ENCODE results near the gene WWC1.

Gene WWC1

GRCh38 chr5:168365581-168366081 is 74.2 kb downstream of the WWC1 start:
- FAIRE-seq, result no peak

- no peak for FAIRE-seq
These were observed 74.7 kb downstream of the WWC1 start for GRCh38 chr5:168366116-168366515.

DNA sequence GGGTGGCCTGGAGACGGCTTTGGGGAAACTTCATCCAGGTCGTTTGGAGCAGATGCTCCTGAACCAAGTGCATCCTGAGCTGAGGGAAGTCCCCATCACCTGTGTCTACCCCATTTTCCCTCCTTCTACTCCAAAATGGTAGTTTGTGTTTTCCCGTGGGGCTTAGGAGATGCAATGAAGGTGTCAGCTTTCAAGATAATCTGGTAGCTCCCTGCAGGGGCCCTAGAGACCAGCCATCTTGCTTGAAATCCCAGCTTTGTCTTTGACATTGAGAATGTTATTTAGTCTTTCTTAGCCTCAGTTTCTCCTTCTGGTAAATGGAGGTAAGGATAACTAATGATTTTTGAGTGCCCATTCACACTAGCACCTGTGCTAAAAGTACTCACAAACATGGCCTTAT is 77.4 kb downstream of the WWC1 start:
- FAIRE-seq, result no peak

DNA sequence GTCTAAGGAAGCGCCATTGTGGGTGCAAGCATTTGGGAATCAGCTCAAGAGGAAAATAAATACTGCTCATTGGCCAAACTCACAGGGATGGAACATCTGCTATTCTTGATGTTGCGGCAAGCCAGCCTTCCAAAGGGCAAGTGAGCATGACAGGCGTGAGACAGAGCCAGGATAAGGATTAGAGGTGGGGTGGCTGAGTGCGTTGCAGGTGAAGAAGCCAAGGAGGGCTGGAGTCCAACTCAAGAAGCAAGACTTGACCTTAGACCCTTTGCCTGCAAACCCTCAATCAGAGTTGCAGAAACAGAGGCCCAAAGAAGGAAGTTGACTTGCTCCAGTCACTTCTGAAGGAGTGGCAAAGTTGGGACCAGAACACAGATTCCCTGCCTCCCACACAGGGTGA is 79.4 kb downstream of the WWC1 start:
- FAIRE-seq, result no peak

- no peak for FAIRE-seq
These were observed 81.0 kb downstream of the WWC1 start for GRCh38 chr5:168372356-168372946.

DNA sequence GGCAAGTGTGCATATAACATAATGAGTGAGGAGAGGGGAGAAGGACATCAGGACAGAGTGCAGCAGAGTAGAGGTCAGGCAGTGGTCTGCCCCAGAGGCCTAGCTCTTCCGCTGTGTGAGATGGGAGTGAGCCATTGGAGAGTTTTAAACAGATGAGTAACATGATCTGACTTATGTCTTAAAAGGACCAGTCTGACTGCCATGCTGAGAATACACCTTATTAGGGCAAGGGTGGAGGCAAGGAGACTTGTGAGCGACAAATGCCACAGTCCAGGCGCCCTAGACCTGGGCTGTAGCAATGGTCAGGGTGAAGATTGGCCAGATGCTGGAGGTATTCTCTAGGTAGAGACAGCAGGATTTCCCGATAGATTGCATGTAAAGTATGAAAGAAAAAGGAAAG is 83.1 kb downstream of the WWC1 start:
- no peak for FAIRE-seq

- no peak for FAIRE-seq
These were observed 83.8 kb downstream of the WWC1 start for GRCh38 chr5:168375214-168375613.

- FAIRE-seq, result no peak
These were observed 86.1 kb downstream of the WWC1 start for GRCh38 chr5:168377525-168377924.

DNA sequence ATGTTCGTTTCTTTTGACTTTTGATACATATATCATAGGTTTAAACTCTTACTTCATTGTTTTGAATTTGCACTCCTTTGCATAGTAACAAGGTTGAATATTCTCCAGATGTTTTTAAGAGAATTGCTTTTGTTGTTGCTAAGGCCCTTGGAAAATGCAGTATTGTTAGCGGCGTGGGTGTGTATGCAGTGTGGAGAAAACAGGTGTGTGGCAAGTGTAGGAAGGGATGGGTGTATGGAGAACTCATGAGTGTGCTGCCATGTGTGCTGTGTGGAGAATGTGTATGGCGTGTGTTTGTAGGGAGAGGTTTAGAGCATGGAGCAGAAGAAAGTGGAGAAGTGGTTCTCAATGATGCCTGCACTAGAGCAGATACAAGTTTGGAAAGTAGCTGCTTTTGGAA is 87.3 kb downstream of the WWC1 start:
- no peak for FAIRE-seq

DNA sequence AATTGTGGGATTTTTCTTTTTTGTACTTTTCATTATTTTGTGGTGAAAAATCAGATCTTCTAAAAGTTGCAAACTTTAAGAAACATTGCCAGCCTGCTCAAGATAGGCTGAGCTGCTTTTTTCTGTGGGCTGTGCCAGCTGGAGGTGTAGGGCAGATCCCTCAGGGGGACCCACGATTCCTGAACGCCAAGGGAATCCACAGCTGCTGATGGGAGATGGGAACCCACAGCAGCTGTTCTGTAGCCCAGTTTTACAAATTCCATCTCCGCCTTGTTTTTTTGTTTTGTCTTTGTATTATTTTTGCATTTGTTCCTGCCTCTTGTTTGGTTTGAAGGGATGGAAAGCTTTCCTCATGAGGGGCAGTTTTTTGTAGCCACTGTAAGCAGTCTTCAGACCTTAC is 91.0 kb downstream of the WWC1 start:
- FAIRE-seq, result no peak

GRCh38 chr5:168390491-168390890 is 99.0 kb downstream of the WWC1 start:
- no peak for FAIRE-seq

GRCh38 chr5:168393773-168394172 is 102.3 kb downstream of the WWC1 start:
- FAIRE-seq, result no peak

GRCh38 chr5:168400429-168401220 is 109.2 kb downstream of the WWC1 start:
- FAIRE-seq, result no peak

DNA sequence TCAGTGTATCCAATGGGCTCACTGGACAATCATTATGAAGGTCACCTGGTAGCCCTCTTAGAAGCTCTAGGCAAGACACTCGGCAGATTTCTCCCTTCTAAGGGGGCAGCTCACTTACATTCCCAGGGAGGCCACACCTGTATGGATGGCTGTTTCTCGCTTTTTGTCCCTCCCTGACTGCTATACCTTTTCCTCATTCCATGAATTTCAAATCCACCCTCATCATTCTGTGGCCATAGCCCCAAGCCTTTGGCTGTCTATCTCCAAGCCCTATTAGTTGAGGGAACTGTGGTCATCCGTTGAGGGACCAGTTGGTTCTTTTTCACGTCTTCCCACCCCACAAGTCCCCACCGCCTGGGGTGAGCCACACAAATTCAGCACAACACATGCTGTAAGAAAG is 109.8 kb downstream of the WWC1 start:
- FAIRE-seq, result no peak

GRCh38 chr5:168401880-168402279 is 110.4 kb downstream of the WWC1 start:
- no peak for FAIRE-seq

- FAIRE-seq, result no peak
These were observed 112.9 kb downstream of the WWC1 start for GRCh38 chr5:168404365-168404764.

- no peak for FAIRE-seq
These were observed 115.8 kb downstream of the WWC1 start for GRCh38 chr5:168407211-168407610.

- no peak for FAIRE-seq
These were observed 117.3 kb downstream of the WWC1 start for GRCh38 chr5:168408561-168409305.

GRCh38 chr5:168409591-168410458 is 118.4 kb downstream of the WWC1 start:
- FAIRE-seq, result no peak

DNA sequence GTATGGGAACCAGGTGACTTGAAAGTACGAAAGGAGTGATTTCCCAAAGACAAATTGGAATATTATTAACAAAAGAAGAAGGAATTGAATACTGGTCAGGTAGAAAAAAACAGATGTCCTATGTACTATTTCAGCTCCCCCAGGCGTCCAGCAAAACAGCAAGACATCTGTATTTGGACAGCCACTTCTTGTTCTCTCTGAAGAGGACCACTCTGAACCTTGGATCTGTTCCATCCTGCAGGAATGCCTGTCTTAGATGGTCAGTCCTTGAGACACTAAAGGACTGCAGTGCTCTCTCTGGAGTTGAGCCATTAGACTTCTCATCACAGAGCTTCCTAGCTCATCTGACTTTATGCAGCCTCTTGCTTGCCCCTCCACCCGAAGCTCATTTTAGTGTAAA is 120.4 kb downstream of the WWC1 start:
- FAIRE-seq, result no peak

GRCh38 chr5:168413062-168413461 is 121.6 kb downstream of the WWC1 start:
- FAIRE-seq, result no peak

- FAIRE-seq, result no peak
These were observed 122.2 kb downstream of the WWC1 start for GRCh38 chr5:168413596-168413995.

GRCh38 chr5:168415401-168415800 is 124.0 kb downstream of the WWC1 start:
- FAIRE-seq, result no peak

Data from TTC549 (cell line).